SK-N-SH treated with all-trans-retinoic acid at 6 μM for 48 hours (cell line): ENCODE results near the gene ZSWIM5.

Experiments used
- ZFP3 ChIP-seq: fragments of 250-450 bp; sonication (Bioruptor Pico); IDR thresholded peaks from 2 replicates; pipeline ENCODE4 v1.5.0; 2020; ENCODE audit warnings: mild to moderate bottlenecking, moderate library complexity
- ZNF70 ChIP-seq: fragments of 450-650 bp; formaldehyde crosslinking; IDR thresholded peaks from 2 replicates; pipeline ENCODE4 v1.5.0; 2020; ENCODE audit warnings: mild to moderate bottlenecking, moderate library complexity

- TF ChIP-seq ZNF70 (no peak), ZFP3 (no peak)
These were observed 168.9 kb downstream of the ZSWIM5 start for GRCh38 chr1:45037456-45037855.
